Activated CD4-positive, CD25-positive, alpha-beta regulatory T cell treated with anti-CD3 and anti-CD28 coated beads, Interleukin-2, amount 50 U/mL, for 16 hours (primary cell): ENCODE measurements around the gene SRD5A1.
"Not testable (repeated sequence)": the region's sequence is repeated elsewhere in the genome, so short reads cannot be mapped to it uniquely, and the experiment has no call there.

ENCODE experiments used
- DNase-seq: peaks from one replicate; pipeline ENCODE4 v3.0.0-alpha.2; 2020; ENCODE audit warnings: low read depth, low spot score

Gene SRD5A1

GRCh38 chr5:6644794-6645241 is 11.6 kb downstream of the SRD5A1 start:
- DNase-seq, result no peak

GRCh38 chr5:6645571-6646362 is 12.5 kb downstream of the SRD5A1 start:
- not testable (repeated sequence) for DNase-seq

- DNase-seq, result no peak
These were observed 15.9 kb downstream of the SRD5A1 start for GRCh38 chr5:6649186-6649585.

- DNase-seq, result no peak
These were observed 16.4 kb downstream of the SRD5A1 start for GRCh38 chr5:6649681-6650080.

GRCh38 chr5:6652025-6652424 is 18.8 kb downstream of the SRD5A1 start:
- no peak for DNase-seq

GRCh38 chr5:6655432-6655831 is 22.2 kb downstream of the SRD5A1 start:
- no peak for DNase-seq

GRCh38 chr5:6656680-6657079 is 23.4 kb downstream of the SRD5A1 start:
- DNase-seq, result no peak

GRCh38 chr5:6659941-6660684 is 26.9 kb downstream of the SRD5A1 start:
- DNase-seq, result no peak

GRCh38 chr5:6660688-6661087 is 27.4 kb downstream of the SRD5A1 start:
- DNase-seq, result no peak

- DNase-seq, result no peak
These were observed 33.5 kb downstream of the SRD5A1 start for GRCh38 chr5:6666762-6667161.

GRCh38 chr5:6667648-6668047 is 34.4 kb downstream of the SRD5A1 start:
- DNase-seq, result no peak

- DNase-seq, result not testable (repeated sequence)
These were observed 35.5 kb downstream of the SRD5A1 start for GRCh38 chr5:6668717-6669116.

GRCh38 chr5:6673031-6673430 is 39.8 kb downstream of the SRD5A1 start:
- DNase-seq, result no peak

- DNase-seq, result no peak
These were observed 40.7 kb downstream of the SRD5A1 start for GRCh38 chr5:6673963-6674362.

- no peak for DNase-seq
These were observed 41.2 kb downstream of the SRD5A1 start for GRCh38 chr5:6674421-6674820.

- no peak for DNase-seq
These were observed 41.6 kb downstream of the SRD5A1 start for GRCh38 chr5:6674886-6675285.

GRCh38 chr5:6675784-6676491 is 42.7 kb downstream of the SRD5A1 start:
- DNase-seq, result no peak

- no peak for DNase-seq
These were observed 43.5 kb downstream of the SRD5A1 start for GRCh38 chr5:6676702-6677101.

- no peak for DNase-seq
These were observed 45.1 kb downstream of the SRD5A1 start for GRCh38 chr5:6678385-6678784.

GRCh38 chr5:6680922-6681321 is 47.7 kb downstream of the SRD5A1 start:
- no peak for DNase-seq

GRCh38 chr5:6681682-6682081 is 48.4 kb downstream of the SRD5A1 start:
- DNase-seq, result no peak

GRCh38 chr5:6682239-6682638 is 49.0 kb downstream of the SRD5A1 start:
- no peak for DNase-seq
